Ovary (tissue), 9 donors: ENCODE data around the gene RERE. TPM values are rescaled to one million over a fixed set of nuclear protein-coding genes. Genes with fewer than 3 reads are reported as not detected.
"Not testable (repeated sequence)": the region's sequence is repeated elsewhere in the genome, so short reads cannot be mapped to it uniquely, and the experiment has no call there.

Experiments used
- DNase-seq, 5 donors: peaks; one replicate each; pipeline ENCODE4 v3.0.0-alpha.2; 2019 to 2020
- H3K27ac ChIP-seq, 2 donors: fragments of 200-600 bp; one replicate each; pipeline versions ENCODE4 v1.5.1 to v1.8.0; 2019 to 2022
- H3K27me3 ChIP-seq: fragments of 200-600 bp; one replicate; pipeline ENCODE4 v1.8.0; 2022
- H3K36me3 ChIP-seq: fragments of 200-600 bp; sonication (generic); one replicate; pipeline ENCODE4 v1.5.1; 2019
- H3K4me1 ChIP-seq: one replicate; pipeline ENCODE4 v1.8.1; 2013; ENCODE audit warnings: mild to moderate bottlenecking, moderate library complexity; ENCODE audit not compliant: insufficient read depth
- H3K4me3 ChIP-seq: fragments of 200-600 bp; sonication (generic); one replicate; pipeline ENCODE4 v1.5.1; 2017
- H3K9me3 ChIP-seq, 2 donors: fragments of 200-600 bp in 1 of 2; sonication (generic) in 1 of 2; one replicate each; pipeline versions ENCODE4 v1.5.1 to v1.8.1; 2013 to 2019; ENCODE audit warnings: mild to moderate bottlenecking in 1 of 2, moderate library complexity in 1 of 2
- CTCF ChIP-seq, 3 donors: fragments of 450-650 bp in 2 of 3; fragments of 200-600 bp in 1 of 3; IDR thresholded peaks; one replicate each; pipeline versions ENCODE4 v1.5.1 to v1.8.0; 2016 to 2022; ENCODE audit warnings: antibody characterized with exemption in 3 of 3, mild to moderate bottlenecking in 1 of 3
- EP300 ChIP-seq: sonication (generic); formaldehyde crosslinking; IDR thresholded peaks from one replicate; pipeline ENCODE4 v1.6.1; 2017; ENCODE audit warnings: antibody characterized with exemption
- POLR2A ChIP-seq: fragments of 450-650 bp; IDR thresholded peaks from one replicate; pipeline ENCODE4 v1.6.1; 2017; ENCODE audit warnings: antibody characterized with exemption, mild to moderate bottlenecking, moderate library complexity
- WGBS, 3 donors: extraction: QIAGEN DNeasy Blood & Tissue Kit in 1 of 3; methylation state at CpG; one replicate each; pipeline versions ENCODE4 v1.1.5 to v1.1.7; 2013 to 2017; 5-methylcytosine and 5-hydroxymethylcytosine counted together
- intact Hi-C, 4 donors: fragments of 100-400 bp; cut with DNase I; formaldehyde crosslinking; loops; one replicate each; pipeline versions ENCODE4 v1.11.0 to v1.15.1; 2022 to 2023
- polyA plus RNA-seq, 2 donors: library from polyadenylated mRNA; stranded (reverse); fragments of 200-250 nt in 1 of 2; fragments of 350-450 nt in 1 of 2; fragmentation: Illumina TruSeq in 1 of 2; extraction: RNeasy Lipid Tissue Mini Kit (QIAGEN cat#74804) in 1 of 2; gene quantifications; one replicate each; pipeline ENCODE4 v1.2.3, GENCODE V29; 2013 to 2014
- total RNA-seq, 7 donors: library from RNA; depleted of rRNA in 2 of 7; stranded (reverse); fragments of >200 nt in 2 of 7; fragmentation: NEBNext Ultra II Directional in 3 of 7; extraction: Animal tissue kit (Norgen Biotek cat#: 25700) in 3 of 7; gene quantifications; one replicate each; pipeline versions ENCODE4 v1.1.0 to v1.2.4, GENCODE V29; 2016 to 2023
- donor health status: DM: no; HTN: no; CAD: no; lungs with moderate emphysema.
- donor health status: DM: no; HTN: no; CAD: no.
- donor health status: Bipolar disorder and iron deficiency.
- donor health status: DM: yes; HTN: yes; CAD: no.
- donor health status: DM: no; HTN: no; CAD: no.
- donor health status: DM: yes; HTN: yes; CAD: no.

RERE gene
- total and polyA plus RNA-seq, 9 donors, result 36.7 to 119 (median 114) TPM

- H3K4me3 ChIP-seq, result no peak overlapping the region
- no peak for TF ChIP-seq CTCF (IDR thresholded peaks at IDR 0.05)
- no peak for TF ChIP-seq POLR2A
- no peak for TF ChIP-seq EP300
- DNase-seq, result no peak
- intact Hi-C loops, result no loop called here
- no peak overlapping the region for H3K27ac ChIP-seq
- no peaks in the 10 kb centered on the region for H3K27me3 ChIP-seq
- H3K36me3 ChIP-seq, result no peaks in the 10 kb centered on the region
- 91 to 93% (median 93%) methylated on average over 4 of the region's 4 CpGs for WGBS, 3 donors
- no peaks in the 10 kb centered on the region for H3K9me3 ChIP-seq
- H3K4me1 ChIP-seq, result no peaks in the 10 kb centered on the region
Measured at GRCh38 chr1:8731162-8731561, 86.3 kb downstream of the RERE start.

GRCh38 chr1:8728464-8728863 is 89.0 kb downstream of the RERE start:
- no peak overlapping the region for H3K27ac ChIP-seq
- DNase-seq, result no peak
- H3K27me3 ChIP-seq, result no peaks in the 10 kb centered on the region
- no peaks in the 10 kb centered on the region for H3K36me3 ChIP-seq
- intact Hi-C loops, result loop anchor here in 3 of 4 donors (5.0 to 10.0 kb wide), 2 partner anchors 164 to 166 kb away; no protein-coding TSS in a partner anchor
- no peak for TF ChIP-seq POLR2A
- TF ChIP-seq EP300, result no peak
- no peak for TF ChIP-seq CTCF (IDR thresholded peaks at IDR 0.05)
- 74 to 84% (median 80%) methylated on average over 3 of the region's 3 CpGs for WGBS, 3 donors
- H3K4me1 ChIP-seq, result no peaks in the 10 kb centered on the region
- no peaks in the 10 kb centered on the region for H3K9me3 ChIP-seq
- no peak overlapping the region for H3K4me3 ChIP-seq

GRCh38 chr1:8727809-8728213 is 89.6 kb downstream of the RERE start:
- Histone ChIP-seq H3K4me3 (no peak overlapping the region), H3K36me3 (no peaks in the 10 kb centered on the region), H3K9me3 (no peaks in the 10 kb centered on the region), H3K27me3 (no peaks in the 10 kb centered on the region), H3K4me1 (peaks cover 1% of the 10 kb centered on the region), H3K27ac (no peak overlapping the region)
- intact Hi-C loops, result loop anchor here in 3 of 4 donors (5.0 to 10.0 kb wide), 2 partner anchors 163 to 166 kb away; no protein-coding TSS in a partner anchor
- no peak for TF ChIP-seq POLR2A
- no peak for TF ChIP-seq EP300
- no peak for TF ChIP-seq CTCF (IDR thresholded peaks at IDR 0.05)
- no peak for DNase-seq
- 39 to 44% (median 42%) methylated on average over 4 of the region's 4 CpGs for WGBS, 3 donors

- intact Hi-C loops, result loop anchor here in 3 of 4 donors (5.0 to 10.0 kb wide), 2 partner anchors 163 to 165 kb away; no protein-coding TSS in a partner anchor
- H3K27me3 ChIP-seq, H3K27ac ChIP-seq, H3K36me3 ChIP-seq, H3K4me1 ChIP-seq, DNase-seq, H3K4me3 ChIP-seq, H3K9me3 ChIP-seq: not testable (repeated sequence)
- WGBS, 3 donors, result 95 to 96% (median 96%) methylated on average over 14 of the region's 14 CpGs
Measured at GRCh38 chr1:8727316-8727715, 90.1 kb downstream of the RERE start.

GRCh38 chr1:8726801-8727186 is 90.6 kb downstream of the RERE start:
- intact Hi-C loops, result loop anchor here in 3 of 4 donors (5.0 to 10.0 kb wide), 2 partner anchors 162 to 164 kb away; no protein-coding TSS in a partner anchor
- H3K27me3 ChIP-seq, DNase-seq, H3K4me3 ChIP-seq, H3K27ac ChIP-seq, H3K9me3 ChIP-seq, H3K4me1 ChIP-seq, H3K36me3 ChIP-seq: not testable (repeated sequence)
- 57 to 61% (median 59%) methylated on average over 7 of the region's 7 CpGs for WGBS, 3 donors
